ENCODE data around the gene GLG1.
A peak's percentile ranks its signal among the peaks of the same experiment; 100 is the strongest.
"Not testable (repeated sequence)": the region's sequence is repeated elsewhere in the genome, so short reads cannot be mapped to it uniquely, and the experiment has no call there.

GLG1 gene

DNA sequence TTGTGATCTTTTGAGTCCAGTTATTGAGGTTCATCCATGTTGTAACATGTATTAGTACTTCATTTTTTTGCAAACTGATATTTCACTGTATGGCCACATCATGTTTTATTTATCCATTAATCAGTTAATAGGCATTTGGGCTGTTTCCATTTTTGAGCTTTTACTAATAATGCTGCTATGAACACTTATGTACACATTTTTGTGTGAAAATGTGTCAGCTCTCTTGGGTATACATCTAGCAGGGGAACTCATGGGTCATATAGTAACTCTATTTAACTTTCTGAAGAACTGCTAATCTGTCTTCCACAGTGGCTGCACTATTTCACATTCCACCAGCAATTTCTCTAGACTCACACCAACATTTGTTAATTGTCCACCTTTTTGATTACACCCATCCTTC, 82.0 kb downstream of the GLG1 start:
- DNase-seq, result no peak

DNA sequence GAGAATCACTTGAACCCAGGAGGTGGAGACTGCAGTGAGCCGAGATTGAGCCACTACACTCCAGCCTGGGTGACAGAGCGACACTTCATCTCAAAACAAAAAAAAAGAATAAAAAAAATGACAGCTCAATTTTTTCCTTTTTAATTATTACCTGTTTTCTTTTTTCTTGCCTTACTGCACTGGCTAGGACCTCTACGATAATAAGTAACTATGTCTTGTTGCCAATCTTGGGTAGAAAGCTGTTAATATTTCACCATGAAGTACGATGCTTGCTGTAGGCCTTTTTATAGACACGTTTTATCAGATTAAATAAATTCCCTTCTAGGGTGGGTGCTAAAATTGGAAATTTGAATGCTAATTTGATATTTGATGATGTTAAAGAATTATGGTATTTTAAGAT, 82.8 kb downstream of the GLG1 start:
- no peak for DNase-seq

DNA sequence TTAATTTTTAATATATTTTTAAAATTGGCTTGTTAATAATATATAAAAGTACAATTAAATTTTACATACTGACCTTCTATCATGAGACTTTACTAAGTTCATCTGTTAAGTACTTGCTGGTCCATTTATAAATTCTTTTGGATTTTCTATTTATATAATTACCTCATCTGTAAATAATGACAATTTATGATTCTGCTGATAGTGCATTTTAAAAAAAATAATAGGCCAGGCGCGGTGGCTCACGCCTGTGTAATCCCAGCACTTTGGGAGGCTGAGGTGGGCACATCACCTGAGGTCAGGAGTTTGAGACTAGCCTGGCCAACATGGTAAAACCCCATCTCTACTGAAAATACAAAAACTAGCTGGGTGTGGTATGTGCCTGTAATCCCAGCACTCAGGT, 83.2 kb downstream of the GLG1 start:
- DNase-seq, result not testable (repeated sequence)

DNA sequence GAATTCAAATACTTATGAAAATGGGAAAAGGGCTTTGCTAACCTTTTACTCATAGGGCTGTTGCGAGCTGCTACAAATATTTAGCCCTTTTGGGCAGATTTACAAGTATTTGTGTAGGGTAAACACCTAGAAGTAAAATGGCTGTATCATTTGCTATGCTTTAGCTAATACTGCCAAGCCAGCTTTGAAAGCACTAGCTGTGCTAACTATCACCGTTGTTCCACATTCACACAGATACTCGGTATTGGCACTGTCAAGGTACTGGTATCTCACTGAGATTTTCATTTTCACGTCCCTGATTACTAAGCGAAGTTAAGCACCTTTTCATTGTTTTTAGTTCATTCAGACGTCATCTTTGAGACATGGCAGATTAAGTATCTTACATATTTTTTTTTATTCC, 84.8 kb downstream of the GLG1 start:
- DNase-seq, result no peak

DNA sequence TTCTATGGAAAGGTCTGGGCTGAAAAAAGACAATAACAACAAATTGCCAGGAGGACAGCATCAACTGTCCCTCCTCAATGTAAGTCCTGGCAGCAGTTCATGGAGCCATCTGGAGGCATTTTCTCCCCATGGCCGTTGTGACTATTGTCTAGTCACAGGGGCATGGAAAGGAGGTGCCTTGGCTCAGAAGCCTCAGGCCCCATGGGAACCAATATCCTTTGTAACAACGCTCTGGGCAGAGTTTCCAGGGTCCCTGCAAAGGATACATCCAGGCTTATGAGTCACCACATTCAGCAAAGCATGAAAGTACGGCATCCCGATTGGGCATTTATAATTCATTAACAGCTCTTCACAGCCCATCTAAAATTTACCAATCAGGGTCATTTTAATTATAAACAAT, 85.2 kb downstream of the GLG1 start:
- DNase-seq, result peak; percentile 55

DNA sequence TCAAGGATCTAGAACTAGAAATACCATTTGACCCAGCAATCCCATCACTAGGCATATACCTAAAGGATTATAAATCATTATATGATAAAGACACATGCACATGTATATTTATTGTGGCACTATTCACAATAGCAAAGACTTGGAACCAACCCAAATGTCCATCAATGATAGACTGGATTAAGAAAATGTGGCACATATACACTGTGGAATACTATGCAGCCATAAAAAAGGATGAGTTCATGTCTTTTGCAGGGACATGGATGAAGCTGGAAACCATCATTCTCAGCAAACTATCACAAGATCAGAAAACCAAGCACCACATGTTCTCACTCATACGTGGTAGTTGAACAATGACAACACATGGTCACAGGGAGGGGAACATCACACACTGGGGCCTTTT, 88.0 kb downstream of the GLG1 start:
- not testable (repeated sequence) for DNase-seq

DNA sequence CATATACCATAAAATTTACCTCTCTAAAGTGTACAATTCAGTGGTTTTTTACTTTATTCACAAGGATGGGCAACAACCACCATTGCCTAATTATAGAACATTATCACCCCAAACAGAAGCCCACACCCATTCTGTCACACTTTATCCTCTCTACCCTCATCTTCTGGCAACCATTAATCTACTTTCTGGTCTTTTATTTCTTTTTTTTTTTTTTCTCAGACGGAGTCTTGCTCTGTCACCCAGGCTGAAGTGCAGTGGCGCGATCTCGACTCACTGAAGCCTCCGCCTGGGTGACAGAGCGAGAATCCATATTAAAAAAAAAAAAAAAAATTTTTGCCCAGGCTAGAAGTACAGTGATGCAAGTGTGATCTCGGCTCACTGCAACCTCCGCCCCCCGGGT, 95.0 kb downstream of the GLG1 start:
- no peak for DNase-seq

DNA sequence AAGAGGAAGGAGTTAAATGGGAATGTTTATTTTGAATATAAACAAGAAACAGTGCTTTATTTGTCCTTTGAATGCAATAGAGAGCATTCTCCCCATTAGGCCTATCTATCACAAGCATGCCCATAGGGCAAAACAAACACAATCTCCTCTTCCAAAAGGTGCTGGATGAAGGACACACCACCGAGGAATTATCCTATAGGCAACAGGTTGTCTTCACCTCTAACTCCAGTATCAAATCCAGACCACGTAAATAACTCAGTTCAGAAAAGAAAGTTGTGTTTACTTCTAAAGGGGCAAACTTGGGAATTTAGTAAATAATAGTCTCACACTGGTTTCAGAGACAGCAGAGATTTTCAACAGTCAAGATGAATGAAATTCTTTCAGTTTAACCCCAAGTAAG, 101.9 kb downstream of the GLG1 start:
- DNase-seq, result no peak

DNA sequence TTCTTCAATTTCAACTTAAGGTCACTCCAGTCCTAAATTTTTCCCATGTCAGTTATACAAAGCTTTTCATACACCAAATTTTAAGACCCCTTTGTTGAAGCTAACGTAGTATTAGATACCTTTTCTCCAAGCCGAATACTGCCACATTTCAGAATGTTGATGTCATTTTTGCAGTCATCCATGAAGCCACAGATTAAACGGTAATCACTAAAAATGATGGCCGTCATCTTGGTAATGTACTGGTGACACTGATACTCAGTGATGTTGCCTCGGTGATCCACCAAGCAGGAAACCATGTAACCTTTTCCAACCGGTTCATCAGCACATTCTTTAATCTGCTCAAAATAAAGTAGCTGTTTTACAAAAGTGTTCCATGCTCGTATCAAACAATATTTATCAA, 103.5 kb downstream of the GLG1 start:
- no peak for DNase-seq

DNA sequence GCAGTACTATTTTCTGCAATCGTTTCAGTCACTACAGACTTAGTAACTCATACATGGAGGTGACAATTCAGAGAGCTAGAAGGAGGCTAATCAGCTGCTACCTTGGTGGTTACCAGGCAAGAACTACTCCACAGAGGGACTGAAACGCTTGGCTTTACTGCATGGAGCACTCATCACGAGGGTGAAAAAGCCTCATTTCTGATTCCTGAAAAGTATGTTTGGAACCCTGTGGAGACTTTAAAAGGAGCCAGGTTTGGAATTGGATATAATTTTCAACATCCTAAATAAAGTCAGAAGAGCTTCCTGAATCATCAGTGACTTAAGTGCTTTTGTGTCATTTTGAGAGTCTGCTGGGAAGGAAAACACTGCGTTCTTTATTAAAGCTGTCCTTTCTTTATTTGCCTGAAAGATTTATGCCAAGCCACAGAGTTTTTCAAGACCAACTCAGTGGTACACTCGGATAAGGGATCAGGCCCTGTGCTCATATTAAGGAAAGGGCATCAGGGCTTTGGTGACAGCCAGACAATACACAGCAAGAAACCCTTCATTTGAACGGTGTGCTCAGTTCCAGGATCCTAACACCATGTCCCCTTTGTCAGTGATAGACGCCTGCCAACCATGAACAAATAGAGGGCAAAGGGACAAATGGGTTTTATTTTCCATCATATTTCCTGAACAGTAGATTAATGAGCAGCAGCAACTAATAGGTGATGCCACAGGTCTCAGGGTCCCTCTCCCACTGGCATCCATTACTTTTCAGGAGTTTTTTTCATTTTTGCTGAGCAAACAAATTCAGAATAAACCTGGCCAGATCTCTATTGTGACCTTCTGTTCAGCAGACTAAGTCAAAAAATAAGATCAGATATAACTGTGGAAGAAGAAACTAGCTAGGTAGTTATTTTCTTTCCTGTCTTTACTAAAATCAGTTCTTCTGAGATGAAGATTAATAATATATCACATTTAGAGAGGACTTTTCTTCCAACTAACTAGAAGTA, 105.1 kb downstream of the GLG1 start:
- DNase-seq, result peak; percentile 68

DNA sequence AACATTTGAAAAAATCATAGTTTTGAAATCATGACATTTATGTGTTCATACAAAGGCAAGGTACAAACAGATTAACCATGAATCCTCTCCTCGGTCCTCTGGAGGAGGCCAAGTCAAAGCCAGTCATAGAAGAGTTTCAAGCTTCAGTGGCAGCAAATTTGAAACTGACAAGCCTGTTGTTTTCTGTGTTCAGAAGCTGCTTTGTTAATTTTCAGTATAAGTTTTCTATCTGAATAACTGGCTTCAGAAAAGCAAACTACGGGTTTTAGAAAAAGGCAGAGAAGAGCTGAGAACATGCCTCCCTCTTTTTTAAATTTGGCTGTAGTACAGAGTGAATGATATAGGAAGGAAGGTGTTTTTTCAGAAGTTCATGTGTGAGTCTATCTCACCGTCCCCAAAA, 106.0 kb downstream of the GLG1 start:
- DNase-seq, result peak; percentile 58

DNA sequence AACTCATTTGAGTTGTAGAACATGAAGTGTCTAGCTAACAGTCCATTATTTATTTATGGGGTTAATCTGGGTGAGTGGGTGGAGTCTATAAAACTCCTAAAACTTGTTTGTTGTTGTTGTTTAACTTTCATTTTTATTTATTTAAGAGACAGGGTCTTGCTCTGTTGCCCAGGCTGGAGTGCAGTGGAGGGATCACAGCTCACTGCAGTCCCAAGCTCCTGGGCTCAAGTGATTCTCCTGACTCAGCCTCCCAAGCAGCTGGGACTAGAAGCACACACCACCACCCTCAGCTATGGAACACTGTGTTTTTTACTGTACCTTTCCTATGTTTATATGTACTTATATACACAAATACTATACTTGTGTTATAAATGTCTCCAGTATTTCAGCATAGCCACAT, 107.8 kb downstream of the GLG1 start:
- no peak for DNase-seq

DNA sequence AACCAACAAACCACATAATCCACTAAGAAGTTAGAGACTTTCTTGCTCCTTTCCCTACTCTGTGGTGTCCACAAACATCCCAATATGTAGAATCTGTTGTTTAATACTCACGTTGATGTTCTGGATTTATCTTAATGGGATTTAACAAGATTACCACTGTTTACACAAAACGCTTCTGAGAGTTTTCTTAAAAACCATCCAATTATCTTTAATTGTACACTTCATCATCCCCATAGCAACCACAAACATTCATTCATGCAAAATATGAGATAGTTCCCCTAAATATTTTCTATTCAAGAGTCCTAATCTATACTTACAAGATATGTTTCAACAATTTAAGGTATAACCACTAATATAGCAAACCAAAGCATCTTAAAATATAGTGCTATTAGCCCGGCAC, 109.2 kb downstream of the GLG1 start:
- no peak for DNase-seq

DNA sequence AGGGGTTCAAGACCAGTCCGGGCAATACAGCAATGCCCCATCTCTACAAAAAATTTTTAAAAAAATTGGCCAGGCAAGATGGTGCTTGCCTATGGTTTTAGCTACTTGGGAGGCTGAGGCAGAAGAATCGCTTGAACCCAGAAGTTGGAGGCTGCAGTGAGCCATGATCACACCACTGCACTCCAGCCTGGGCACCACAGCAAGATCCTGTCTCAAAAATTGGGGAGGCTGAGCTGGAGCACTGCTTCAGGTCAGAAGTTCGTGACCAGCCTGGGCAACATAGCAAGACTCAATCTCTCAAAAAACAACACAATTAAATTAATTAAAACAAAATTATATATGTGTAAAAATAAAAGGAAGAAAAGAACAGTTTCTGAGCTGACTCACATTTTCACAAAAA, 110.9 kb downstream of the GLG1 start:
- no peak for DNase-seq

DNA sequence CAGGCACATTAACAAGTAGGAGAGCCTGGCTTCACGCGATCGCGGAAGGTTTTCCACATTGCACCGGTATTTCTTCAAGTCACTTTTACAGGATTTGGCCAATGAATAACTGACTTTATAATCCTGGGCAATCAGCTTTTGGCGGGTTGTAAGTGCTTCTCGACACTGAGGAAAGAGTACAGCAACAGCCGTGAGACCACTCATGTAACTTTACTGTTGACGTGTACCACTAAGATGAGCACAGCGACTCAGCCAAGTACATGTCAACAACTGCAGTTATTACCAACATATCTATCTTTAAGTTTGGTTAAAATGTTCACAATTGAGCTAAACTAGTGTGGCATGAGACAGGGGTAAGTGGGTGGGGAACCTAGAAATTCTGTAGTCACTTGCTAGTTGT, 113.9 kb downstream of the GLG1 start:
- DNase-seq, result no peak

DNA sequence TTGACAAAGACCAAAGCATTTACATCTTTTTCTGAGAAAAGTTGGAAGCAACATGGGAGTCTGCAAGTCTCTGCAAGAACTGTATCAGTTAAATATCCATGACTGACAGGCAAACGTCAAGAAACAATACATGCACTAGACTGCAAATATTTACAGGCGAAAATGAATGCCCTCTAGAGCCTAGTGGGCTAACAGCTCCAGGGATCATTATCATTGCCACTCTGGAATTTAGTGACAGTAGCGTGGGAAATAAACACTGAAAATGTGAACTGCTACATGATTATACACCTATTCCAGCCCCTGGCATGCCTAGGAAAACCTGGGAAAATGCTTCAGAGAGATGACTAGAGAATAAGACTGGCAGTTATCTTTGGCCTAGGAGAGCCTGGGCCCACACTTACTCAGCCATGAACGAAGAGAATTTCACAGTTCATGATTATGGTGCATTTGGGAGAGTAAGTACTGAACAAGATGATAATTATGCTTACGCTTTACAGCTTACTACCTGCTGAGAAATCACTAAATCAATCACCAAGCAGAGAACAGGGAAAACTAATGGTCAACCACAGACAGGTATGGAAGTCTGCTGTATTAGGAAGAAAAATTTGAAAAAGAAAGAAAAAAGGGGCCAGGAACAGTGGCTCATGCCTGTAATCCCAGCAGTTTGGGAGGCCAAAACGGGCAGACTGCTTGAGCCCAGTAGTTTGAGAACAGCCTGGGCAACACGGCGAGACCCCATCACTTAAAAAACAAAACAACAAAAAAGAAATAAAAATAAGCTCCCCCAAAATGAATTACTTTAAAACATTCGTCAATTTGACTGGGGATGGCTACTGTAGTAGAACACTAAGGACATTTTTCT, 119.0 kb downstream of the GLG1 start:
- DNase-seq, result no peak

DNA sequence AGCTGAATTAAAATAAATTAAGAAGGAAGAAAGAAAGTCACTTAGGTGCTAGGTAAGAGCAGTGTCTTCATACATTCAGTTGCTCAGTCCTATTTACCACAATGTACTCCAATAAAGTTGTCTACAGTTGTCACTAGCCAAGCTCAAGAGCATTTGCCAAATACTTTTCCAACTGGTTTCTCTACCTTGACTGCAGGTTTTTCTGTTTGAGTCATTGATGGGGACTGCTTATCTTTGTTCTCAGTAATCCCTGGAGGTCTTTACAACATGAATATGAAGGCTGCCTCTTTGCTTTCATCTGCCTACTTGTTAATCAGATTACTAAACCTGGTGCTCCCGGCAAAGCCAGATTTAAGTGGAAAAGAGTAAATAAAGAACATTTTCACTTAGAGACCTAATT, 121.0 kb downstream of the GLG1 start:
- DNase-seq, result no peak

DNA sequence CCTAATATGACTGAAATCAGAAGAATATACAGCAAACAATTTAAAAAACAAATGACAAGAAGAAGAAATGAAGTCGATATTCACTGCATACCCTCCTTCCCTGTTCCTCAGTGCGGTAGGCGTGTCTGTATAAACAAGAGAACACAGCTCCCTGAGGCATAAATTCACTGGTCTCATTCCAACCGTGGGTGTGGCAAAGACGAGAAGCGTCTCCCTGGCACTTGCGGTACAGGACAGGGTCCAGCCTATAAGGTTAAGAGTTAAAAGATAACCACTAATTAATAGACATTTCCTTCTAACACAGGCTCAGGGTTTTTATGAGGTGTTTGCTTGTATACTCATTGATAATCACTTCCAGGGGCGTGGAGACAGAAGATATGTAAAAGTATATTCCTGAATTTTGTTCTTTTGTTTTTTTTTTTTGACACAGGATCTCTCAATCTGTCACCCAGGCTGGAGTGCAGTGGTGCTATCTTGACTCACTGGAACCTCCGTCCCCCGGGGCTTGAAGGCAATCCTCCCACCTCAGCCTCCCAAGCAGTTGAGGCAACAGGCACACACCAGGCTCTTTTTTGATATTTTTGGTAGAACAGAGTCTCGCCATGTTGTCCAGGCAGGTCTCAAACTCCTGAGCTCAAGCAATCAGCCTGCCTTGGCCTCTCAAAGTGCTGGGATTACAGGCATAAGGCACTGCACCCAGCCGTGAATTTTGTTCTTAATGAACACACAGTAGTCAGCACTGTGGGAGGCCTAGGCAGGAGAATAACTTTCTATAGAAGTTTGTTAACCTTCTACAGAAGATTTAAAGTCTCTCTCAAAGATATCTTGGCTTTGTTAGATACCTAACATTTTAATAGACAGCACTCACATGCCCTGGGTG, 126.5 kb downstream of the GLG1 start:
- no peak for DNase-seq

DNA sequence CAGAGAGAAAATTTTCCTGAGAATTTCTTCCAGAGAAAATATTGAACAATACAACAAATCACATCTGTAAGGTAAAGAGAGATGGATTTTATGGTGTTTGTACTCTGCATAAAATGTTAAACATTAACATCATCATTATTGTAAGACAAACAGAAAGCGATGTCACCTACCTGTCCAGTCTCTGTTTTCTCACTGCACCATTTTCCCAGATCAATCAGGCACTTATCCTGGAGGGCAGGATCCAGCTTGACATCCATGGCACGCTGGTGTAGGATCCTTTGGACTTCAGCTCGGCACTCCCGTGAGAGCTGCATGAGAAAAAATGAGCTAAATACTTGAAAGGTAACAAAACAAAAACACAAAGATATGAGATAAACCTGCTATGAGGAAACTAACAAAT, 129.7 kb downstream of the GLG1 start:
- DNase-seq, result no peak

DNA sequence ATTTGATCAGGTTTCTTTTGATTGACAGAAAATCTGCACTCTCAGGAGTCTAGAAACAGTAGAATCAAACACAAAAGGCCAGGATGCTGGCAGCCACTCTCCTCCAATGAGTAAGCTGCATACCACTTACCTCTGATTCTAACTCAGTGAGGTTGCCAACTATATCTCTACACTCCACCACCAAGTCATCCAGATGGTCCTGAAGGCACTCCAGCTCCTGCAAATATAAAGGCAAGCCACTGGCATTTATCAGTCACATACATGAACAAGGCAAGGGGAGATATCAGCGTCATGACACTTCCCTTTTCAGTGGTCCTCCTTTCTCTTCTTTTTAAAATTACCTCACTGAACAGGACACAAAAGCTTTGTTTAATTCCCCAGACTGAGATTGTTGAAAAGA, 132.5 kb downstream of the GLG1 start:
- DNase-seq, result no peak

DNA sequence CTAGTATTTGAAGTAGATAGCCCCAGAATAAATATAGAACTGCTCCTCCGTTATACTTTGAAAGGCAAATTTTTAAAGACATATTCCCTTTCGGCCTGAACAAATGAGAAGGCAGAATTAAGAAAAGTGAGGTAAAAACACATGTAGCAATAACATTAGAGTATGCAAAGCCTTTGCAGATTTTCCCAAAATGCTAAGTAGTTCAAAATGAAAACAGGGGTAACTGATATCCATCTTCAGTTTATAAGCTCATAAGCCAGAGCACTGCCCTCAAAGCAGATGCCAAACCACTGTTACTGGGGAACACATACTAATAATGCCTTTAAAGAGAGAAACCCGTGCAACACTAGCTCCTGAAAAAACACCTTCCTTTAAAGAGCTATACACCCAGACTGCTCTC, 134.4 kb downstream of the GLG1 start:
- no peak for DNase-seq

DNA sequence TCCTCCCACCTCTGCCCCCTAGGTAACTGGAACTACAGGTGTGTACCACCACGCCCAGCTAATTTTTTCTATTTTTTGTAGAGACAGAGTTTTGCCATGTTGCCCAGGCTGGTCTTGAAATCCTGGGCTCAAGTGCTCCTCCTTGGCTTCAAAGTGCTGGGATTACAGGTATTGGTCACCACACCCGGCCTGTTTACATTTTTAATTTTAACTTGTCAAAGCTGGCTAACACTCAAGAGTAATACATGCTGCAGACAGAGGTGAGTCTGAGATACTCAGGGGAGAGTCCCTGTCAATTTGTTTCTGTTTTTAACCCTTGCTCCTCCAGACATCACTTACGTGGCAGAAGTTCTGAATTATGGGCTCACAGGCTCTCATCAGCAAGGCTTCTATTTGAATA, 134.9 kb downstream of the GLG1 start:
- DNase-seq, result no peak

DNA sequence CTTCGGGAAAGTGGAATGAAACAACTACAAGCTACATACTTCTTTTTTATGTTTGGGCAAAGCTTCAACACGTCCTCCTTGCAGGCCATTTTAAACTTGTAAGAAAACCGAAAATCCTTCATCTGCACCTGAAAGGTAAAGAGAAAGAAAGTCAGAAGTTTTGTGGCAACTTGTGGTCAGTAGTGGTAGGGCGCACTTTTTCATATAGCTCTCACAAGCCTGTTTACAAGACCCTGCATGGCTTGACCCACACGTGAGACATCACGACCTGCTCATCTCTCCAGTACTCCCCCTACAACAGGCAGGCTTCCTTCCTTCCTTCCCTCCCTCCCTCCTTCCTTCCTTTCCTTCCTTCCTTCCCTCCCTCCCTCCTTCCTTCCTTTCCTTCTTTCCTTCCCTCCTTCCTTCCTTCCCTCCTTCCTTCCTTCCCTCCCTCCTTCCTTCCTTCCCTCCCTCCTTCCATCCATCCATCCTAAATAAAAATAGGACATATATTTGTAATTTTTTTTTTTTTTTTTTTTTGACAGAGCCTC, 136.9 kb downstream of the GLG1 start:
- DNase-seq, result no peak

Data from midbrain (tissue), 1 donor.